ENCODE data around the gene ARRDC1. TPM values are rescaled to one million over a fixed set of nuclear protein-coding genes. Genes with fewer than 3 reads are reported as not detected.
A peak's percentile ranks its signal among the peaks of the same experiment; 100 is the strongest.

ARRDC1 gene
- total RNA-seq, 1 donor from 2014 or later = 69.1 TPM

GRCh38 chr9:137582286-137582860 is 23.1 kb upstream of the ARRDC1 start:
- intact Hi-C loops (cut with DNase I) = no loop called here

DNA sequence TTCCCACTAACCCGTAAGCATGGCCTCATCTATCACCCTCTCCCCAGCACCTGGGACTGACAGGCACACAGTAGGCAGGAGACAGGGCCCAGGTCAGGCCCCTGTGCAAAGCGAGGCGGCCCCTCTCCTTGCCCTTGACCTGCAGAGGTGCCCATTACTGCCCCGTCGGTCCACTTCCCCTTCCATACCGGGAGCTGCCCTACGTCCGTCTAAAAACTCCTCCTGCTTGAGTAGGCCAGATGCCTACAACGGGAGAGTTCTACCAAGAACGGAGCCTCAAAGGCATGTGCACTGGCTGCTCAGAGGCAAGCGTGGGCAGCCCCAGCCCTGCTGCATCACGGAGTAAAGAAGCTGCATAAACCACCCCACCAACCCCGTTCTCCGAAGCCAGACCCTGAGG is 22.1 kb upstream of the ARRDC1 start:
- no peak for ATAC-seq
- H3K4me3 ChIP-seq = no peak overlapping the region
- peaks cover 7% of the 10 kb centered on the region for H3K4me1 ChIP-seq
- no peak for DNase-seq
- H3K27ac ChIP-seq = no peak overlapping the region
- H3K36me3 ChIP-seq = peaks cover 41% of the 10 kb centered on the region
- H3K9me3 ChIP-seq = no peaks in the 10 kb centered on the region
- TF ChIP-seq, protein P1, sequence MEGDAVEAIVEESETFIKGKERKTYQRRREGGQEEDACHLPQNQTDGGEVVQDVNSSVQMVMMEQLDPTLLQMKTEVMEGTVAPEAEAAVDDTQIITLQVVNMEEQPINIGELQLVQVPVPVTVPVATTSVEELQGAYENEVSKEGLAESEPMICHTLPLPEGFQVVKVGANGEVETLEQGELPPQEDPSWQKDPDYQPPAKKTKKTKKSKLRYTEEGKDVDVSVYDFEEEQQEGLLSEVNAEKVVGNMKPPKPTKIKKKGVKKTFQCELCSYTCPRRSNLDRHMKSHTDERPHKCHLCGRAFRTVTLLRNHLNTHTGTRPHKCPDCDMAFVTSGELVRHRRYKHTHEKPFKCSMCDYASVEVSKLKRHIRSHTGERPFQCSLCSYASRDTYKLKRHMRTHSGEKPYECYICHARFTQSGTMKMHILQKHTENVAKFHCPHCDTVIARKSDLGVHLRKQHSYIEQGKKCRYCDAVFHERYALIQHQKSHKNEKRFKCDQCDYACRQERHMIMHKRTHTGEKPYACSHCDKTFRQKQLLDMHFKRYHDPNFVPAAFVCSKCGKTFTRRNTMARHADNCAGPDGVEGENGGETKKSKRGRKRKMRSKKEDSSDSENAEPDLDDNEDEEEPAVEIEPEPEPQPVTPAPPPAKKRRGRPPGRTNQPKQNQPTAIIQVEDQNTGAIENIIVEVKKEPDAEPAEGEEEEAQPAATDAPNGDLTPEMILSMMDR (IDR thresholded peaks at IDR 0.05) = no peak
- intact Hi-C loops (cut with DNase I) = no loop called here
- H3K27me3 ChIP-seq = no peaks in the 10 kb centered on the region

More at GRCh38 chr9:137582286-137582860, 23.1 kb upstream of the ARRDC1 start:
- Histone ChIP-seq H3K27me3 (no peaks in the 10 kb centered on the region), H3K4me3 (no peak overlapping the region), H3K27ac (no peak overlapping the region), H3K36me3 (peaks cover 33% of the 10 kb centered on the region), H3K9me3 (no peaks in the 10 kb centered on the region), H3K4me1 (peaks cover 14% of the 10 kb centered on the region)
- TF ChIP-seq, protein P1 (IDR thresholded peaks at IDR 0.05) = peak; percentile 28
- DNase-seq = no peak
- no peak for ATAC-seq

DNA sequence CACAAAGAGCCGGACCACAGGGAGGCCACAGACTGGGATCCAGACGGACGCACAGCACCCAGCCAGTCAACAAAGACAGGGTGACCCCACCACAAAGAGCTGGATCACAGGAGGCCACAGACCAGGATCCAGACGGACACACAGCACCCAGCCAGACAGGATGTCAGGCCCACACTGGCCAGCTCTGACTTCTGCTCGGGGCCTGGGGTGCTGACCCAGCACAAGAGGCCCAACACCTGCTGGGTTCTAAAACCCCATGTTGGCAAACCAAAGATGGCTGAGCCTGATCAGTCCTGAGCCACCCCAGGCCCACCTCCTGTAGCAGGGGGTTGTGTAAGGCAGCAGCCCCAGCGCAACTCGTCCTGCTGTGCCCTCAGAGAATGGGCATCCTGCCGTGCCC is 21.5 kb upstream of the ARRDC1 start:
- H3K36me3 ChIP-seq = peaks cover 41% of the 10 kb centered on the region
- ATAC-seq = no peak
- TF ChIP-seq, protein P1 (IDR thresholded peaks at IDR 0.05) = no peak

DNA sequence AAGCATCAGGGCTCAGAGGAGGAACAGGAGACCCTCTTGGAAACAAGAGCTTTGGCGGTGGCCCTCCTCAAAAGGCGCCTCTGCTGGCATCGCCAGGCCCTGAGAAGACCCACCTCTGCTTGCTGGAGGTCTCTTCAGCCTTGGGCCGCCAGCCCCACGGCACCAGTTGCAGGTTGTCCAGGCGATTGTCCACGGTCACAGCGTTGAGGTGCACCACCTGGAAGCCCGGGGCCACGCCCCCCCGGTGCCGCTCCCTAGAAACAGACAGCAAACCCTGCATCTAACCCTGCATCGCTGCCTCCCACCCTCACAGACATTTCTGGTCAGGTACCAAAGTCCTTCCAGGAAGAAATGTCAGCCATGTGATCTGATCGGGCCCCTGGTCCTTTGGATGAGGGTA is 18.6 kb upstream of the ARRDC1 start:
- Histone ChIP-seq H3K4me3 (no peak overlapping the region), H3K27me3 (no peaks in the 10 kb centered on the region), H3K36me3 (peaks cover 41% of the 10 kb centered on the region), H3K4me1 (peaks cover 16% of the 10 kb centered on the region), H3K27ac (no peak overlapping the region), H3K9me3 (no peaks in the 10 kb centered on the region)
- TF ChIP-seq, protein P1 (IDR thresholded peaks at IDR 0.05) = no peak
- DNase-seq (no peak), ATAC-seq (no peak)
- intact Hi-C loops (cut with DNase I) = no loop called here

More for the DNA sequence above, 21.5 kb upstream of the ARRDC1 start:
- Histone ChIP-seq H3K27me3 (no peaks in the 10 kb centered on the region), H3K4me1 (peaks cover 9% of the 10 kb centered on the region), H3K27ac (no peak overlapping the region), H3K9me3 (no peaks in the 10 kb centered on the region), H3K4me3 (no peak overlapping the region)
- intact Hi-C loops (cut with DNase I) = no loop called here
- no peak for DNase-seq

DNA sequence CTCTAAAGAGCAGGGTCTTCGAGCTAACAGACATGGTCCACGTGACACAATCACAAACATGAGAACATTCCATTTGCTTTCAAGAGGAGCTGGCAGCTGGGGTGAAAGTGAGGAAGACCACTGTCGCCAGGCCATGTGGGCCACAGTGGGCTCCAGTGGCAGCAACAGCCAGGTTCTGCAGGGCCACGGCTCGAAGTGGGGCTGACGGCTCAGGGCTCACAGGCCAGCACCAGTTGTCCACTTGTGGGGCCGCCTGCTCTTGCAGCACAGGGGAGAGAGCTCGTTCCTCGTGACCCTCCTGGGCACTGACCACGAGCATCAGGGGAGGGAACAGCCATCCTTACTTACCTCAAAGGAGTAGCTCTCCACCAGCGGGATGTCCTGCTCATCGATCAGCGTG is 17.2 kb upstream of the ARRDC1 start:
- H3K27me3 ChIP-seq = no peaks in the 10 kb centered on the region
- H3K27ac ChIP-seq = no peak overlapping the region
- H3K4me3 ChIP-seq = no peak overlapping the region
- ATAC-seq (no peak), DNase-seq (no peak)
- peaks cover 36% of the 10 kb centered on the region for H3K36me3 ChIP-seq
- TF ChIP-seq, protein P1 (IDR thresholded peaks at IDR 0.05) = no peak
- intact Hi-C loops (cut with DNase I) = no loop called here
- peaks cover 16% of the 10 kb centered on the region for H3K4me1 ChIP-seq
- H3K9me3 ChIP-seq = no peaks in the 10 kb centered on the region

DNA sequence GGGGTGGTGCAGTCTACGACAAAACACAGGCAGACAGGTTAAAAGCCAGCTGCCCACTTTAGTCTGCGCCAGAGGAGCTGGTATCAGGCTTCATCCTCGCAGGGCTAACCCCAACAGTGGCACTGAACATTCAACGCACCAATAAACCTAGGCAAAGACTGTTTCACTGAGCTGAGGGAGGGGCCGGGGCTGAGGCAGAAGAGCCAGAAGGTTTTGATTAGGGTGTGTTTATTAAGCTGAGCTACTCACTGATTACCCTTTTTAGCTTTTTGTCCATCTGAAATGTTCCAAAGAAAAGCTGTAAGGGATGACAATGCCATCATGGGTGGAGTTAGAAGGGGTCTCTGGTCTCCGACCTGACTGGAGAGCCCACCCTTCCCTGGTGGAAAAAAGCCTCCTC is 16.6 kb upstream of the ARRDC1 start:
- Histone ChIP-seq H3K9me3 (no peaks in the 10 kb centered on the region), H3K27me3 (no peaks in the 10 kb centered on the region), H3K27ac (no peak overlapping the region), H3K4me3 (no peak overlapping the region), H3K36me3 (peaks cover 31% of the 10 kb centered on the region), H3K4me1 (peaks cover 16% of the 10 kb centered on the region)
- DNase-seq (no peak), ATAC-seq (no peak)
- intact Hi-C loops (cut with DNase I) = no loop called here
- TF ChIP-seq, protein P1 (IDR thresholded peaks at IDR 0.05) = no peak

Measured in upper lobe of right lung (tissue), 1 donor.